Stimulated activated naive CD8-positive, alpha-beta T cell treated with anti-CD3 and anti-CD28 coated beads, Interleukin-15, amount 100 ng/mL, for 72 hours (primary cell): ENCODE results near the gene OR6N2.

ENCODE experiments used
- ATAC-seq: fragments of 150-1000 bp; cut with Tn5 transposase; 2 replicates; pipeline ENCODE4 v1.10.0; 2021; ENCODE audit warnings: mild to moderate bottlenecking, moderate library complexity
- DNase-seq, 2 donors: peaks; one replicate each; pipeline ENCODE4 v3.0.0; 2021 to 2022
- H3K27ac Mint-ChIP-seq, 2 donors: one replicate each; pipeline ENCODE4 v1.8.0; 2022; ENCODE audit warnings: mild to moderate bottlenecking in 2 of 2, mixed read lengths in 2 of 2, moderate library complexity in 2 of 2
- H3K27me3 Mint-ChIP-seq: one replicate; pipeline ENCODE4 v1.8.0; 2022; ENCODE audit warnings: mixed read lengths
- H3K4me1 Mint-ChIP-seq: one replicate; pipeline ENCODE4 v1.8.0; 2022; ENCODE audit warnings: mild to moderate bottlenecking, mixed read lengths
- H3K4me3 Mint-ChIP-seq, 2 donors: one replicate each; pipeline ENCODE4 v1.8.0; 2022; ENCODE audit warnings: mild to moderate bottlenecking in 2 of 2, mixed read lengths in 2 of 2, moderate library complexity in 1 of 2
- H3K9me3 Mint-ChIP-seq, 2 donors: one replicate each; pipeline ENCODE4 v1.8.0; 2022; ENCODE audit warnings: mixed read lengths in 2 of 2

The OR6N2 gene

DNA sequence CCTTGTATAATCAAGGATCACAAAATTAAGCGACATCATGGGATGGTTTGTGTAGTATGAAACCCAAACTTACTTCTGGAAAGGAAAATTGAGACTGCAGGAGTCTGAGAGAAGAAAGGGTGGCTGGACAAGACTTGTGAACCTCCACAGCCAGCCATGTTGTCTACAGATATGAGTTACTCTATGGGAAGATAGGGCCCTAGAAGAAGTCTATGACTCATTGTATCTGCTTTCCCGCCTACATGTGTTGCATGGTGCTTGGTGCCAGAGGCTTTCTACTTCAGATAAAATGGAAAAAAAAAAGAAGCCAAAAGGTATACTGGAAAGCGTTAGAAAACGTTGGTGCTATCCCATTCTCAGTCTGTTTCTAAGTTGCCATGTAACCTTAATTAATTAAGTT is 18.7 kb upstream of the OR6N2 start:
- H3K4me3 Mint-ChIP-seq: no peak overlapping the region
- peaks cover 60% of the 10 kb centered on the region for H3K27me3 Mint-ChIP-seq
- DNase-seq: no peak
- no peaks in the 10 kb centered on the region for H3K4me1 Mint-ChIP-seq
- ATAC-seq: no peak
- no peaks in the 10 kb centered on the region for H3K9me3 Mint-ChIP-seq
- no peak overlapping the region for H3K27ac Mint-ChIP-seq

- Mint-ChIP-seq H3K9me3 (no peaks in the 10 kb centered on the region), H3K27ac (no peak overlapping the region), H3K27me3 (peaks cover 64% of the 10 kb centered on the region), H3K4me1 (no peaks in the 10 kb centered on the region), H3K4me3 (no peak overlapping the region)
- ATAC-seq: no peak
- no peak for DNase-seq
Observed at GRCh38 chr1:158798531-158798930, 17.5 kb upstream of the OR6N2 start.

DNA sequence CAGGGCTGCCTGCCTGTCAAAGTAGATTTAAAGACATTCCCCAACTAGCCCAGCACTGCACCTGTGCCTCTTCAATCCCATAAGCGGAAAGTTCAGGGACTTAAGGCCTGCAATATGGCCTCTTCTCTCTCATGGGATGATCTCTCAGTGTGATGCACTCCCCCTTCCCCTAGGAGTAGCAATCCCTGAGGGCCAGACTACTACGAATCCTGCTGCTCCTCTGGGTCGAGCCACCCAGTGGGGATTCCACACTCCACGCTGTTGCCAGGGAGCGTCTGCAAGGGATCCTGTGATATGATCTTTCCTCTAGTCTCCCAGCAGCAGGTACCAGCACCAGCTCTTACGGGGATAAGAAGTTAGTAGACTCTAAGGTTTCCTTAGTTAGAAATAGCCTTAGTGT is 13.2 kb upstream of the OR6N2 start:
- Mint-ChIP-seq H3K4me1 (no peaks in the 10 kb centered on the region), H3K27me3 (peaks cover 35% of the 10 kb centered on the region), H3K9me3 (no peaks in the 10 kb centered on the region), H3K27ac (no peak overlapping the region), H3K4me3 (no peak overlapping the region)
- ATAC-seq (no peak), DNase-seq (no peak)

DNA sequence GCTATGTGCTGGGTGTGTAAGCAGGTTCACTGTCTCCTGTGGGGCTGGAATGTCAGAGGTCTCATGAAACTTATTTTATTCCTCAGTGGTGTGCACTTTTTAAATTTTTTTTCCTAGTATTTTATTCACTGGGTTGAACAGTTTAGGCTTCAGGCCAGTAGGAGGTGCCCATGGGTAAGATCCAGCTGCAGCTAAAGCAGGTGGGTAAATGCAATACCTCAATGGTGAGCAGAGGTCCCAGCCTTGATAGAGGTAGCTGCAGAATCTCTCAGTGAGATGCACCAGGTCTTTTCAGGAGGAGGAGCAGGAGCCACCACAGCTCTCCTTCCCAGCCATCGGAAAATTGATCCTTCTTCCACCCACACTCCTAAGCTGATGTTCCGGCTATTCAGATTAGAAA is 12.6 kb upstream of the OR6N2 start:
- Mint-ChIP-seq H3K27me3 (peaks cover 35% of the 10 kb centered on the region), H3K9me3 (no peaks in the 10 kb centered on the region), H3K27ac (no peak overlapping the region), H3K4me1 (no peaks in the 10 kb centered on the region), H3K4me3 (no peak overlapping the region)
- no peak for ATAC-seq
- peak in 1 of 2 donors; percentile 13 for DNase-seq

- ATAC-seq: no peak
- H3K27me3 Mint-ChIP-seq: peaks cover 8% of the 10 kb centered on the region
- H3K9me3 Mint-ChIP-seq: no peaks in the 10 kb centered on the region
- no peaks in the 10 kb centered on the region for H3K4me1 Mint-ChIP-seq
- no peak within 1 kb of the TSS for H3K4me3 Mint-ChIP-seq
- no peak within 1 kb of the TSS for H3K27ac Mint-ChIP-seq
- no peak for DNase-seq
Observed at GRCh38 chr1:158771950-158772866, 8.8 kb downstream of the OR6N2 start, which contains the start of gene OR6N1. OR6N1 (minus strand) TSS chr1:158772195; CDS start chr1:158766682, 5,513 bp downstream.

DNA sequence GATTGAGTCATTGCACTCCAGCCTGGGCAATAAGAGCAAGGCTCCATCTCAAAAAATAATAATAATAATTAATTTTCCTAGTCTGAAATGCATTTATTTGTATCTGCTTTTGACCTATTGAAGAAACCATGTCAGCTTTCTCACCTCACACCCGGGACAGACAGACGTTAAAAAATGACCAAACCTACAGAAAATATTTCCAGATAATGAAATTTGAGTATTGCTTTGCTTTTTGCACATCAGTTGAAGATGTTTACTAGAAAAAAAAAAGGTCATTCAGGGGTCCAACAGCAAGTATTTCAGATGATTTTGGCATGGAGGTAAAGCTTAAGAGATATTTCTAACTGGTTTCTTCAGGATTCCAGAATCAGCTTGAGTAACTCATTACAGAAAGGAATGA is 26.6 kb downstream of the OR6N2 start, which contains the start of gene OR6K6:
TSS of gene OR6K6 (plus strand) at position 301 of the 400 bp plus-strand sequence. CDS start 168 bp downstream, outside the sequence.
- Mint-ChIP-seq H3K9me3 (peaks cover 0 to 4% of the 10 kb centered on the region in 2 donors), H3K27ac (no peak within 1 kb of the TSS), H3K27me3 (peaks cover 27% of the 10 kb centered on the region), H3K4me1 (no peaks in the 10 kb centered on the region), H3K4me3 (no peak within 1 kb of the TSS)
- no peak for DNase-seq
- no peak for ATAC-seq

DNA sequence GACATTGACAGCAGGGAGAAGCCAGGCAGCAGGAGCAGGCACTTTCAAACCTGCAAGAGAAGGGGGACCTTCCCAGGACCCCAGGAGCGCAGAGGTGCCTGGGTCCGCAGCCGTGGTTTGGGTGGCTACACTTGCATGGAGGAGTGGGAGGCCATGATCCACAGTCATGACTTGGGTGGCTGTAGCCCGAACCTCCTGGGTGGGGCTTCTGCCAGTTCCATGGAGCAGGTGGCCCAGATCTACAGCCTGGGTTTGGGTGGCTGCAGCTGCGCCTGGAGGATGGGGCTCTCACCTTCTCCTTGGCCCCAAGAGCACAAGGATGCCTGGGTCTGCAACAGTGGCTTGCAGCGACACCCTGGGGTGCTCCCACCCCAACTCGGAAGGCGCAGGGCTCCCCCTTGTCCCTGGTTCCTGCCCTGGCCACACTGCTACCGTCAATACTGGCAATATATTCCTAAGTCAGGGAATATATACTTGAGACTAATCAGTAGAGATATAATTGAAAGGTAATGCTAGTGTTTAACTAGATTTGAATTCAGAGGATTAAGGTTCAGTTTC is 28.8 kb downstream of the OR6N2 start:
- DNase-seq: no peak
- Mint-ChIP-seq H3K27me3 (peaks cover 27% of the 10 kb centered on the region), H3K4me1 (no peaks in the 10 kb centered on the region), H3K9me3 (peaks cover 0 to 4% of the 10 kb centered on the region in 2 donors), H3K4me3 (no peak overlapping the region), H3K27ac (no peak overlapping the region)
- ATAC-seq: no peak

DNA sequence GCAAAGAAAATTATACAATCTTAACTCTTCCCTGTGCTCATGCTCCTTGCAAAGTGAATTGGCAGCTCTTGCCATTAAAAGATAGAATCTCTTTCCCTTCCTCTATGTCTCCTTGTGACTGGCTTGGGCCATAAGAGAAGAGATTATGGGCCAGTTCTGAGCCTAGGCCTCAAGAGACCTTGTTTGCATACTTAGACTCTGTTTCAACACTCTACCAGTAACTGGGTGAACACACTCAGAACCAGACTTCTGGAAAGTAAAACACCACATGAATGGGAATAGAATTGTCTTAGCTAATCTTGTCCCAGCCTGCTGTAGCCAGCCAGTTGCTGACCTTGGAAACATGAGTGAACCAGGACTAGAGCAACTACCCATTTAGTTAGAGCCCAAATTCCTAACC is 45.2 kb downstream of the OR6N2 start:
- no peak for ATAC-seq
- Mint-ChIP-seq H3K27me3 (peaks cover 23% of the 10 kb centered on the region), H3K4me1 (no peaks in the 10 kb centered on the region), H3K4me3 (no peak overlapping the region), H3K9me3 (no peaks in the 10 kb centered on the region), H3K27ac (no peak overlapping the region)
- no peak for DNase-seq

- no peak overlapping the region for H3K4me3 Mint-ChIP-seq
- H3K27ac Mint-ChIP-seq: no peak overlapping the region
- peaks cover 18% of the 10 kb centered on the region for H3K27me3 Mint-ChIP-seq
- H3K4me1 Mint-ChIP-seq: no peaks in the 10 kb centered on the region
- DNase-seq: no peak
- no peak for ATAC-seq
- no peaks in the 10 kb centered on the region for H3K9me3 Mint-ChIP-seq
Observed at GRCh38 chr1:158732524-158732923, 48.5 kb downstream of the OR6N2 start.

GRCh38 chr1:158731707-158732106 is 49.3 kb downstream of the OR6N2 start:
- H3K27me3 Mint-ChIP-seq: peaks cover 14% of the 10 kb centered on the region
- no peaks in the 10 kb centered on the region for H3K9me3 Mint-ChIP-seq
- no peak overlapping the region for H3K4me3 Mint-ChIP-seq
- H3K4me1 Mint-ChIP-seq: no peaks in the 10 kb centered on the region
- DNase-seq (no peak), ATAC-seq (no peak)
- no peak overlapping the region for H3K27ac Mint-ChIP-seq

DNA sequence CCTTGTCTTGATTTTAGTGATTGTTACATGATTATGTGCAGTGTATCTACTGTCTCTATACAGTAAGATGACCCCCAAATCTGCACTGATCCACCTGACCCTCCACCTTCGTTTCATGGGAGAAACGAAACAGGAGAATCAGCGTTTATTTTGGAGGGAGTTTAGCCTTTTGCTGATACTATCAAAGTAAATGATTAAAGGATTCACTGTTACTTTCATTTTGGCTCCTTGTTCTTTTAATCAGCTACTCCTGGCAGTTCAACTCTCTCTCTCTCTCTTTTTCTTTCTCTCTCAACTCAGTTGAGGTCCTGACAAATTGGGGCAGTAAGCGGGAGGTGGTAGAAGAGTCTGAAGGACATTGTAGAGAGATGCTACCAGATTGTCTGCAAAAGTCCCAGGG is 50.6 kb downstream of the OR6N2 start:
- Mint-ChIP-seq H3K27ac (no peak overlapping the region), H3K27me3 (peaks cover 14% of the 10 kb centered on the region), H3K4me3 (no peak overlapping the region), H3K9me3 (no peaks in the 10 kb centered on the region), H3K4me1 (no peaks in the 10 kb centered on the region)
- DNase-seq: no peak
- ATAC-seq: no peak

DNA sequence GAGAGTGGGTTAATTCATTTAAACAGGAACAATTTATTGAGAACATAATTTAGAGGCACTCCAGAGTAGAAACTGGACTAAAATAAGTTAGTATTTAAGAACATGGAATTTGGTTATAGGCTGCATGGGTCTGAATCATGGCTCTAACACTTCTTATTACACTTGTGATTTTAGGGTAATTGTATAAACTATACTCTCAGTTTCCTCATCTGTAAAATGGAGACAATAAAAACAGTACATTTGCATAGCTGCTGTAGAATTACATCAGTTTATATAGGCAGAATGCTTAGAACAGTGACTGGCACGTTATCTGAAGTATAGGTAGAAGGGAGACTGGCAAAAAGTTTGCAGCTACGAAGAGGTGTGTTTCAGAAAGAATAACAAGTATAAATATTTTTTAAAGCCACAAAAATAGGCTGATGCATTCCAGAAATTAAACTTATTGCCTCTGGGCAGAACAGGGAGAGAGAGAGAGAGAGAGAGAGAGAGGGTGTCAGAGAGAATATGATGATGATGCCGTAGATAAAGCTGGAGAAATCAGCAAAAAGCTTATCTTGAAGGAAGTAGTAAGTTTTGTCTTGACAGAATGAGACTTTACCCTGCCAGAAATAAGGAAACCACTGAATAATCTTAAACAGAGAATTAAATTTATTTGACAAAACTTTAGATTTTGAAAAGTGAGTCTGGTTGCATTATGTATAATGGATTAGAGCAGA is 52.3 kb downstream of the OR6N2 start:
- Mint-ChIP-seq H3K9me3 (no peaks in the 10 kb centered on the region), H3K4me3 (no peak overlapping the region), H3K27ac (no peak overlapping the region), H3K4me1 (no peaks in the 10 kb centered on the region), H3K27me3 (peaks cover 16% of the 10 kb centered on the region)
- ATAC-seq (no peak), DNase-seq (no peak)

- Mint-ChIP-seq H3K27ac (no peak overlapping the region), H3K4me1 (no peaks in the 10 kb centered on the region), H3K9me3 (no peaks in the 10 kb centered on the region), H3K27me3 (peaks cover 23% of the 10 kb centered on the region), H3K4me3 (no peak overlapping the region)
- DNase-seq (no peak), ATAC-seq (no peak)
Observed at GRCh38 chr1:158724442-158724841, 56.6 kb downstream of the OR6N2 start.
